Measurements from ENCODE around the gene RIMBP3C. TPM values are rescaled to one million over a fixed set of nuclear protein-coding genes. Genes with fewer than 3 reads are reported as not detected.
A peak's percentile ranks its signal among the peaks of the same experiment; 100 is the strongest.
"Not testable (repeated sequence)": the region's sequence is repeated elsewhere in the genome, so short reads cannot be mapped to it uniquely, and the experiment has no call there.

The RIMBP3C gene
- total and polyA plus RNA-seq, 5 donors: 0.02 to 0.23 (median 0.18) TPM; not detected in 2

DNA sequence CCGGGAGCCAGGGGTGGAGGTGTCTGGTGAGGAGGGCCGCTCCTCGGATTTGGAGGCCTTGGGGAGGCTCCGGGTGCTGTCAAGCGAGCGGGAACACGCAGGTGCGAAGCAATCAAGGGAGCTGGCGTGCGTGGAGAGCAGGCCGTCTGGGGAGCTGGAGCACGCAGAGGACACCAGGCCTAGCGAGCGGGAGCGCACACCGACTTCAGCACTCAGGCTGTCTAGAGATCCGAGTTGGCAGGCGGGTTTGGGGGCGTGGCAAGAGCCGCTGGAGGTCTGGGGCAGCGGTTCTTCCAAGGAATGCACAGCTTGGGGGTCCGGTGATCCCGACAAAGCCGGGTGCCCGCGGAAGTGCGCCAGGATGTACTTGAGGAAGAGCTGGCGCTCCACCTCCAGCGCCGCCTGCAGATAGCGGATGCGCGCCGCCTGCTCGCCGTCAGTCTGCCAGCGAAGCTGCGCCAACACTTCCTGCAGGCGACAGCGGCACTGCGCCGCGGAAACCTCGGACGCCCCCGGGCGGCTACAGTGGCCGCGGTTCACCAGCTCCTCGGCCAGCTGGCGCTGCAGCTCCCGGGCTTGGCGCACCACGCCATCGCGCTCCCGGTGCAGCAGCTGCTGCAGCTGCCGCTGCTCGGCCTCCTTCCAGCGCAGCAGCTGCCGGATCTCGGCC, 1.1 kb downstream of the RIMBP3C start:
- H3K27me3 ChIP-seq (ENCODE audit: control insufficient read depth, insufficient read depth); DNase-seq; H3K9me3 ChIP-seq (ENCODE audit: control insufficient read depth, low read length); intact Hi-C loops (cut with DNase I); H3K27ac ChIP-seq (ENCODE audit: low read length); H3K4me1 ChIP-seq (ENCODE audit: control insufficient read depth, insufficient read depth, low read length); H3K4me3 ChIP-seq (ENCODE audit: low read length): not testable (repeated sequence)
- peak; percentile 82 to 84 for ATAC-seq
- WGBS: no CpG with 5 or more reads among the region's 62 CpGs

DNA sequence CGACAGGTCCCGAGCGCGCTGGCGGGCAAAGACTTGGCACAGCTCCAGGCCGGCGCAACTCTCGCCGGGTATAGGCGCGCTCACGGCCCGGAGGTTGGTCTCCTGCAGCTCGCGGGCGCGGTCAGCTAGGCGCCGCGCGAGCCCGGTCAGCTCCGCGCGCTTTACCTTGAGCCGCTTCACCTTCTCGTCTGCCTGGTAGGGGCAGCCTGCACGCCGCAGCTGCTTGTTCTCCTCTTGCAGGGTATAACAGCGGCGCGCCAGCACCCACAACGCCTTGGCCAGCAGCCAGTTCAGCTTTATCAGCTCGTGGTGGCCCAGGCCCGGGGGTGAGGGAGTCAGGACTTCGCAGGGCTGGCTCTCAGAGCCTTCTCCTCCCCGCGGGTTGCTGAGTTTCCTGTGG, 1.7 kb downstream of the RIMBP3C start:
- H3K4me3 ChIP-seq (ENCODE audit: low read length); H3K27me3 ChIP-seq (ENCODE audit: control insufficient read depth, insufficient read depth); DNase-seq; H3K9me3 ChIP-seq (ENCODE audit: control insufficient read depth, low read length); intact Hi-C loops (cut with DNase I); H3K27ac ChIP-seq (ENCODE audit: low read length); H3K4me1 ChIP-seq (ENCODE audit: control insufficient read depth, insufficient read depth, low read length): not testable (repeated sequence)
- peak; percentile 8 to 32 for ATAC-seq
- WGBS: no CpG with 5 or more reads among the region's 38 CpGs

DNA sequence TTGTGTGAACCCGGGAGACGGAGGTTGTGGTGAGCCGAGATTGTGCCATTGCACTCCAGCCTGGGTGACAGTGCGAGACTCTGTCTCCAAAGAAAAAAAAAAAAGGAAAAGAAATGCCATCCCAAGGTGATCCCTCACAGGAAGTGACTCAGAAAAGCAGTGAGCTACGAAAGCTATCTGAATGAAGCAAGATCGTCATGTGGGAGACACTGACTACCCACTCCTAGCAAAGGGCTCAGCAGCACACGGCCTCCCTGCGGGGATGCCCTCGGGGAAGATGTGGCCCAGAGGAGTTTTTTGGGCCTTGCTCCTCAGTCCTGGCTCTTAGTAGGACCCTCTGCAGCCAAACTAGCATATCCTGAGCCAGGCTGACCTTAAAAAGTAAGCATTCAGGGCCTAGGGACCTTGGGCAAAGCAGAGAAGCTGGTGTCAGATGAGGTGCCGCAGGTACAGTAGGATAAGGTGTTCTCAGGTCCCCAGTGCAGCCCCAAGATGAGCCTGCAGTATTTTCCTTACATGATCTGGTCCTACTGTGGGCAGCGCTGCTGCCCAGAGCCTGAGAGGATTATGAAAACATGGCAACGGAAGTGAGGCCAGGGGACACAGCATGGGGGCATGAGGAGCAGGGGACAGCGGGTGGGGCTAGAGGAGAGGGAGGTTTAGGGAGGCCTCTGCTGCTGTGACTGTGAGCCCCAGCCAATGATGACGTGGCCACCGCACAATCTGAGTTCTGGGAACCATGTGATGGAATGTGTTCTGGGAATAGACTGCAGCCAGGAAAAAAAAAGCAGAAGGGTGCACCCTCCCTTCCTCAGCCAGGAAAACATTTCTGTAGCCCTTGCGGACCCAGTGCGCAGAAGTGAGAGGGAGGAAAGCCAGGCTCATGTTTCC, 6.6 kb downstream of the RIMBP3C start:
- H3K4me3 ChIP-seq (ENCODE audit: low read length); H3K4me1 ChIP-seq (ENCODE audit: control insufficient read depth, insufficient read depth, low read length); intact Hi-C loops (cut with DNase I); H3K27me3 ChIP-seq (ENCODE audit: control insufficient read depth, insufficient read depth); DNase-seq; H3K9me3 ChIP-seq (ENCODE audit: control insufficient read depth, low read length); H3K27ac ChIP-seq (ENCODE audit: low read length): not testable (repeated sequence)
- WGBS: 96% methylated on average over 1 of the region's 17 CpGs
- peak; percentile 80 to 82 for ATAC-seq

GRCh38 chr22:21539862-21540261, 11.4 kb downstream of the RIMBP3C start:
- H3K27me3 ChIP-seq (ENCODE audit: control insufficient read depth, insufficient read depth); intact Hi-C loops (cut with DNase I); H3K9me3 ChIP-seq (ENCODE audit: control insufficient read depth, low read length); DNase-seq; H3K27ac ChIP-seq (ENCODE audit: low read length); H3K4me1 ChIP-seq (ENCODE audit: control insufficient read depth, insufficient read depth, low read length); ATAC-seq; H3K4me3 ChIP-seq (ENCODE audit: low read length): not testable (repeated sequence)
- no CpG with 5 or more reads among the region's 7 CpGs for WGBS

GRCh38 chr22:21532863-21533648, 18.2 kb downstream of the RIMBP3C start:
- intact Hi-C loops (cut with DNase I); H3K27ac ChIP-seq (ENCODE audit: low read length); H3K4me1 ChIP-seq (ENCODE audit: control insufficient read depth, insufficient read depth, low read length); H3K27me3 ChIP-seq (ENCODE audit: control insufficient read depth, insufficient read depth); H3K9me3 ChIP-seq (ENCODE audit: control insufficient read depth, low read length); H3K4me3 ChIP-seq (ENCODE audit: low read length); DNase-seq: not testable (repeated sequence)
- WGBS: no CpG with 5 or more reads among the region's 20 CpGs
- peak; percentile 25 to 26 for ATAC-seq

GRCh38 chr22:21531525-21531924, 19.7 kb downstream of the RIMBP3C start:
- ATAC-seq; intact Hi-C loops (cut with DNase I); DNase-seq; H3K4me1 ChIP-seq (ENCODE audit: control insufficient read depth, insufficient read depth, low read length); H3K9me3 ChIP-seq (ENCODE audit: control insufficient read depth, low read length); H3K27me3 ChIP-seq (ENCODE audit: control insufficient read depth, insufficient read depth); H3K27ac ChIP-seq (ENCODE audit: low read length); H3K4me3 ChIP-seq (ENCODE audit: low read length): not testable (repeated sequence)
- WGBS: no CpG with 5 or more reads among the region's 5 CpGs

GRCh38 chr22:21526705-21527500, 24.4 kb downstream of the RIMBP3C start:
- H3K27ac ChIP-seq (ENCODE audit: low read length); intact Hi-C loops (cut with DNase I); ATAC-seq; H3K4me1 ChIP-seq (ENCODE audit: control insufficient read depth, insufficient read depth, low read length); H3K4me3 ChIP-seq (ENCODE audit: low read length); DNase-seq; H3K27me3 ChIP-seq (ENCODE audit: control insufficient read depth, insufficient read depth); H3K9me3 ChIP-seq (ENCODE audit: control insufficient read depth, low read length): not testable (repeated sequence)
- WGBS: no CpG with 5 or more reads among the region's 6 CpGs

GRCh38 chr22:21516970-21517764, 34.1 kb downstream of the RIMBP3C start:
- H3K4me3 ChIP-seq (ENCODE audit: low read length); H3K27ac ChIP-seq (ENCODE audit: low read length); DNase-seq; intact Hi-C loops (cut with DNase I); H3K9me3 ChIP-seq (ENCODE audit: control insufficient read depth, low read length); H3K27me3 ChIP-seq (ENCODE audit: control insufficient read depth, insufficient read depth); H3K4me1 ChIP-seq (ENCODE audit: control insufficient read depth, insufficient read depth, low read length): not testable (repeated sequence)
- ATAC-seq: peak; percentile 88 to 90
- no CpG with 5 or more reads among the region's 115 CpGs for WGBS

- H3K27me3 ChIP-seq (ENCODE audit: control insufficient read depth, insufficient read depth); H3K4me1 ChIP-seq (ENCODE audit: control insufficient read depth, insufficient read depth, low read length); H3K9me3 ChIP-seq (ENCODE audit: control insufficient read depth, low read length); DNase-seq; H3K27ac ChIP-seq (ENCODE audit: low read length); intact Hi-C loops (cut with DNase I); H3K4me3 ChIP-seq (ENCODE audit: low read length): not testable (repeated sequence)
- peak in 1 of 2 donors; percentile 5 for ATAC-seq
- WGBS: no CpG with 5 or more reads among the region's 22 CpGs
Observed at GRCh38 chr22:21516522-21516921, 34.7 kb downstream of the RIMBP3C start.

GRCh38 chr22:21515234-21515633, 36.0 kb downstream of the RIMBP3C start:
- no CpG with 5 or more reads among the region's 9 CpGs for WGBS
- intact Hi-C loops (cut with DNase I): not testable (repeated sequence)

More at GRCh38 chr22:21515234-21515633, 36.0 kb downstream of the RIMBP3C start:
- not testable (repeated sequence) for H3K4me3 ChIP-seq (ENCODE audit: low read length); DNase-seq; ATAC-seq; H3K4me1 ChIP-seq (ENCODE audit: control insufficient read depth, insufficient read depth, low read length); H3K27me3 ChIP-seq (ENCODE audit: control insufficient read depth, insufficient read depth); H3K27ac ChIP-seq (ENCODE audit: low read length); H3K9me3 ChIP-seq (ENCODE audit: control insufficient read depth, low read length)
